HFFc6 (cell line): ENCODE data around the gene MLH1. TPM values are rescaled to one million over a fixed set of nuclear protein-coding genes. Genes with fewer than 3 reads are reported as not detected.

Experiments used
- DNase-seq: peaks from one replicate; pipeline ENCODE4 v3.0.0-alpha.2; 2018
- H3K27ac Mint-ChIP-seq: 2 replicates; pipeline ENCODE4 v1.8.0; 2020; ENCODE audit warnings: mild to moderate bottlenecking, mixed read lengths
- H3K27me3 Mint-ChIP-seq: 2 replicates; pipeline ENCODE4 v1.8.0; 2021; ENCODE audit warnings: mild to moderate bottlenecking, moderate library complexity, mixed read lengths; ENCODE audit not compliant: insufficient read depth
- H3K36me3 Mint-ChIP-seq: 2 replicates; pipeline ENCODE4 v1.8.0; 2021; ENCODE audit warnings: low read depth, mixed read lengths
- H3K4me1 Mint-ChIP-seq: 2 replicates; pipeline ENCODE4 v1.8.0; 2020; ENCODE audit warnings: low read depth, mixed read lengths
- H3K4me3 Mint-ChIP-seq: 2 replicates; pipeline ENCODE4 v1.8.0; 2020; ENCODE audit warnings: mild to moderate bottlenecking, moderate library complexity, mixed read lengths
- H3K9me3 Mint-ChIP-seq: 2 replicates; pipeline ENCODE4 v1.8.0; 2020; ENCODE audit warnings: mild to moderate bottlenecking, mixed read lengths
- total RNA-seq, 6 experiments: library from RNA; stranded (reverse); fragmentation: NEBNext Ultra II Directional; extraction: Animal tissue kit (Norgen Biotek cat#: 25700); gene quantifications; 2 replicates in 1 of 6; 3 replicates in 5 of 6; pipeline ENCODE4 v1.2.3, GENCODE V29; 2021
- TF ChIP-seq, protein P1 (sequence below): fragments of 200-600 bp; sonication (generic); IDR thresholded peaks from 2 replicates; pipeline ENCODE4 v1.5.0; 2021; ENCODE audit warnings: antibody characterized with exemption, mild to moderate bottlenecking

MLH1 gene
- total RNA-seq, 6 experiments from 2014 or later: 28.7 to 38.3 (median 35.1) TPM

GRCh38 chr3:36991923-36992805 lies 1.2 kb upstream of the MLH1 start:
- Mint-ChIP-seq H3K4me1 (peaks cover 42% of the 10 kb centered on the region), H3K27me3 (no peaks in the 10 kb centered on the region), H3K27ac (no peak overlapping the region), H3K4me3 (no peak overlapping the region), H3K9me3 (no peaks in the 10 kb centered on the region), H3K36me3 (peaks cover 39% of the 10 kb centered on the region)
- TF ChIP-seq, protein P1, sequence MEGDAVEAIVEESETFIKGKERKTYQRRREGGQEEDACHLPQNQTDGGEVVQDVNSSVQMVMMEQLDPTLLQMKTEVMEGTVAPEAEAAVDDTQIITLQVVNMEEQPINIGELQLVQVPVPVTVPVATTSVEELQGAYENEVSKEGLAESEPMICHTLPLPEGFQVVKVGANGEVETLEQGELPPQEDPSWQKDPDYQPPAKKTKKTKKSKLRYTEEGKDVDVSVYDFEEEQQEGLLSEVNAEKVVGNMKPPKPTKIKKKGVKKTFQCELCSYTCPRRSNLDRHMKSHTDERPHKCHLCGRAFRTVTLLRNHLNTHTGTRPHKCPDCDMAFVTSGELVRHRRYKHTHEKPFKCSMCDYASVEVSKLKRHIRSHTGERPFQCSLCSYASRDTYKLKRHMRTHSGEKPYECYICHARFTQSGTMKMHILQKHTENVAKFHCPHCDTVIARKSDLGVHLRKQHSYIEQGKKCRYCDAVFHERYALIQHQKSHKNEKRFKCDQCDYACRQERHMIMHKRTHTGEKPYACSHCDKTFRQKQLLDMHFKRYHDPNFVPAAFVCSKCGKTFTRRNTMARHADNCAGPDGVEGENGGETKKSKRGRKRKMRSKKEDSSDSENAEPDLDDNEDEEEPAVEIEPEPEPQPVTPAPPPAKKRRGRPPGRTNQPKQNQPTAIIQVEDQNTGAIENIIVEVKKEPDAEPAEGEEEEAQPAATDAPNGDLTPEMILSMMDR: no peak
- peak; percentile 58 for DNase-seq

- H3K36me3 Mint-ChIP-seq: peaks cover 39% of the 10 kb centered on the region
- no peak within 1 kb of the TSS for H3K4me3 Mint-ChIP-seq
- H3K4me1 Mint-ChIP-seq: peaks cover 40% of the 10 kb centered on the region
- no peak for DNase-seq
- TF ChIP-seq, protein P1: peak; percentile 54
- H3K9me3 Mint-ChIP-seq: no peaks in the 10 kb centered on the region
- no peak within 1 kb of the TSS for H3K27ac Mint-ChIP-seq
- no peaks in the 10 kb centered on the region for H3K27me3 Mint-ChIP-seq
Observed at GRCh38 chr3:36992806-36993325, 452 bp upstream of the MLH1 start, which contains the start of gene EPM2AIP1. EPM2AIP1 (minus strand) TSS chr3:36993131; CDS start chr3:36993077, 54 bp downstream.

GRCh38 chr3:37014620-37015019 lies 21.3 kb downstream of the MLH1 start:
- Mint-ChIP-seq H3K36me3 (peaks cover 28% of the 10 kb centered on the region), H3K4me1 (no peaks in the 10 kb centered on the region), H3K4me3 (no peak overlapping the region), H3K27ac (no peak overlapping the region), H3K27me3 (no peaks in the 10 kb centered on the region), H3K9me3 (no peaks in the 10 kb centered on the region)
- TF ChIP-seq, protein P1: no peak
- DNase-seq: no peak

- Mint-ChIP-seq H3K36me3 (peaks cover 36% of the 10 kb centered on the region), H3K9me3 (no peaks in the 10 kb centered on the region), H3K27ac (no peak overlapping the region), H3K27me3 (no peaks in the 10 kb centered on the region; the same call in 1 of the 2 replicates), H3K4me1 (no peaks in the 10 kb centered on the region), H3K4me3 (no peak overlapping the region)
- DNase-seq: no peak
- TF ChIP-seq, protein P1: no peak
Observed at GRCh38 chr3:37015642-37016041, 22.3 kb downstream of the MLH1 start.

GRCh38 chr3:37016903-37017302 lies 23.6 kb downstream of the MLH1 start:
- H3K9me3 Mint-ChIP-seq: no peaks in the 10 kb centered on the region
- DNase-seq: no peak
- H3K4me1 Mint-ChIP-seq: no peaks in the 10 kb centered on the region
- no peaks in the 10 kb centered on the region; the same call in 1 of the 2 replicates for H3K27me3 Mint-ChIP-seq
- no peak overlapping the region for H3K4me3 Mint-ChIP-seq
- TF ChIP-seq, protein P1: no peak
- H3K36me3 Mint-ChIP-seq: peaks cover 42% of the 10 kb centered on the region
- H3K27ac Mint-ChIP-seq: no peak overlapping the region
